ENCODE results near the gene OTUD1.
A peak's percentile ranks its signal among the peaks of the same experiment; 100 is the strongest.

OTUD1 gene

GRCh38 chr10:23412223-23412622 lies 26.7 kb upstream of the OTUD1 start:
- no peak overlapping the region for H3K27ac ChIP-seq

GRCh38 chr10:23413629-23414089 lies 25.2 kb upstream of the OTUD1 start:
- no peak for TF ChIP-seq CTCF (conservative IDR thresholded peaks at IDR 0.05)
- H3K27ac ChIP-seq: no peak overlapping the region

More at GRCh38 chr10:23412223-23412622, 26.7 kb upstream of the OTUD1 start:
- TF ChIP-seq CTCF (conservative IDR thresholded peaks at IDR 0.05): no peak

- H3K27ac ChIP-seq: no peak overlapping the region
- no peak for TF ChIP-seq CTCF (conservative IDR thresholded peaks at IDR 0.05)
Observed at GRCh38 chr10:23414658-23415057, 24.2 kb upstream of the OTUD1 start.

- peak overlapping the region; percentile 47 for H3K27ac ChIP-seq
- TF ChIP-seq CTCF (conservative IDR thresholded peaks at IDR 0.05): no peak
Observed at GRCh38 chr10:23417254-23417653, 21.6 kb upstream of the OTUD1 start.

GRCh38 chr10:23418051-23418681 lies 20.7 kb upstream of the OTUD1 start:
- TF ChIP-seq CTCF (conservative IDR thresholded peaks at IDR 0.05): no peak
- H3K27ac ChIP-seq: peak overlapping the region; percentile 47

GRCh38 chr10:23419201-23419600 lies 19.7 kb upstream of the OTUD1 start:
- peak overlapping the region; percentile 23 for H3K27ac ChIP-seq
- no peak for TF ChIP-seq CTCF (conservative IDR thresholded peaks at IDR 0.05)

GRCh38 chr10:23419655-23420329 lies 19.1 kb upstream of the OTUD1 start:
- TF ChIP-seq CTCF (conservative IDR thresholded peaks at IDR 0.05): no peak
- H3K27ac ChIP-seq: peak overlapping the region; percentile 23

Measured in VCaP (cell line).